ENCODE data around the gene SPATA46. TPM values are rescaled to one million over a fixed set of nuclear protein-coding genes. Genes with fewer than 3 reads are reported as not detected.

The SPATA46 gene
- total RNA-seq, 1 experiment from 2014 or later: not detected

- ChIA-PET CTCF (no interaction called here), POLR2A (no interaction called here)
- H3K36me3 Mint-ChIP-seq (ENCODE audit: insufficient read depth, unreplicated experiment): no peaks in the 10 kb centered on the region
- no peak overlapping the region for H3K27ac Mint-ChIP-seq (ENCODE audit: unreplicated experiment)
- BruUV-seq (replicated peaks): no TSS peak
- Histone ChIP-seq H3K27me3 (replicated peaks; ENCODE audit: control insufficient read depth, insufficient read depth, low read length) (no peaks in the 10 kb centered on the region), H3K4me3 (ENCODE audit: low read depth, low read length) (no peak overlapping the region), H3K4me1 (peaks cover 21% of the 10 kb centered on the region), H3K9me3 (no peaks in the 10 kb centered on the region), H3K36me3 (ENCODE audit: control insufficient read depth, insufficient read depth, low read length) (no peaks in the 10 kb centered on the region)
- no peak for DNase-seq
- TF ChIP-seq CTCF (IDR thresholded peaks at IDR 0.05; ENCODE audit: insufficient read depth in 1 of 2, low read depth in 1 of 2, low read length in 1 of 2, severe bottlenecking in 1 of 2, unreplicated experiment in 1 of 2): no peak
- intact Hi-C loops (cut with micrococcal nuclease; ENCODE audit: unreplicated experiment): loop anchor here (10.0 kb wide), 2 partner anchors 59 to 199 kb away; no protein-coding TSS in a partner anchor
- no peaks in the 10 kb centered on the region for H3K27me3 Mint-ChIP-seq (ENCODE audit: insufficient read depth, unreplicated experiment)
- H3K9me3 Mint-ChIP-seq (ENCODE audit: unreplicated experiment): no peaks in the 10 kb centered on the region
- peaks cover 20% of the 10 kb centered on the region for H3K4me1 Mint-ChIP-seq (ENCODE audit: low read depth, unreplicated experiment)
- H3K4me3 Mint-ChIP-seq (ENCODE audit: unreplicated experiment): no peak overlapping the region
Measured at GRCh38 chr1:162343470-162343869, 33.2 kb downstream of the SPATA46 start.

GRCh38 chr1:162342452-162342983 lies 34.1 kb downstream of the SPATA46 start:
- no peak overlapping the region for H3K4me3 ChIP-seq (ENCODE audit: low read depth, low read length)
- CTCF ChIA-PET: no interaction called here
- Mint-ChIP-seq H3K36me3 (ENCODE audit: insufficient read depth, unreplicated experiment) (no peaks in the 10 kb centered on the region), H3K27me3 (ENCODE audit: insufficient read depth, unreplicated experiment) (no peaks in the 10 kb centered on the region), H3K9me3 (ENCODE audit: unreplicated experiment) (no peaks in the 10 kb centered on the region), H3K27ac (ENCODE audit: unreplicated experiment) (no peak overlapping the region), H3K4me3 (ENCODE audit: unreplicated experiment) (no peak overlapping the region), H3K4me1 (ENCODE audit: low read depth, unreplicated experiment) (peaks cover 10% of the 10 kb centered on the region)
- H3K4me1 ChIP-seq: peaks cover 12% of the 10 kb centered on the region
- H3K9me3 ChIP-seq: no peaks in the 10 kb centered on the region
- no peaks in the 10 kb centered on the region for H3K27me3 ChIP-seq (replicated peaks; ENCODE audit: control insufficient read depth, insufficient read depth, low read length)
- H3K36me3 ChIP-seq (ENCODE audit: control insufficient read depth, insufficient read depth, low read length): no peaks in the 10 kb centered on the region
- POLR2A ChIA-PET: no interaction called here
- TF ChIP-seq CTCF (IDR thresholded peaks at IDR 0.05; ENCODE audit: insufficient read depth in 1 of 2, low read depth in 1 of 2, low read length in 1 of 2, severe bottlenecking in 1 of 2, unreplicated experiment in 1 of 2): no peak
- BruUV-seq (replicated peaks): no TSS peak
- DNase-seq: no peak
- intact Hi-C loops (cut with micrococcal nuclease; ENCODE audit: unreplicated experiment): loop anchor here (10.0 kb wide), 2 partner anchors 58 to 198 kb away; no protein-coding TSS in a partner anchor

GRCh38 chr1:162336621-162337285 lies 39.9 kb downstream of the SPATA46 start:
- ChIA-PET POLR2A (no interaction called here), CTCF (no interaction called here)
- H3K9me3 Mint-ChIP-seq (ENCODE audit: unreplicated experiment): no peaks in the 10 kb centered on the region
- H3K27ac Mint-ChIP-seq (ENCODE audit: unreplicated experiment): no peak overlapping the region
- peaks cover 6% of the 10 kb centered on the region for H3K4me1 Mint-ChIP-seq (ENCODE audit: low read depth, unreplicated experiment)
- no peak for TF ChIP-seq CTCF (IDR thresholded peaks at IDR 0.05; ENCODE audit: insufficient read depth in 1 of 2, low read depth in 1 of 2, low read length in 1 of 2, severe bottlenecking in 1 of 2, unreplicated experiment in 1 of 2)
- BruUV-seq (replicated peaks): no TSS peak
- no peaks in the 10 kb centered on the region for H3K9me3 ChIP-seq
- H3K27me3 ChIP-seq (replicated peaks; ENCODE audit: control insufficient read depth, insufficient read depth, low read length): no peaks in the 10 kb centered on the region
- H3K4me3 Mint-ChIP-seq (ENCODE audit: unreplicated experiment): no peak overlapping the region
- no peak for DNase-seq
- H3K4me3 ChIP-seq (ENCODE audit: low read depth, low read length): no peak overlapping the region
- no peaks in the 10 kb centered on the region for H3K36me3 Mint-ChIP-seq (ENCODE audit: insufficient read depth, unreplicated experiment)
- no peaks in the 10 kb centered on the region for H3K36me3 ChIP-seq (ENCODE audit: control insufficient read depth, insufficient read depth, low read length)
- H3K4me1 ChIP-seq: no peaks in the 10 kb centered on the region
- no peaks in the 10 kb centered on the region for H3K27me3 Mint-ChIP-seq (ENCODE audit: insufficient read depth, unreplicated experiment)
- intact Hi-C loops (cut with micrococcal nuclease; ENCODE audit: unreplicated experiment): no loop called here
